GM21786 (cell line): ENCODE measurements around the gene TRIM33.
"Not testable (repeated sequence)": the region's sequence is repeated elsewhere in the genome, so short reads cannot be mapped to it uniquely, and the experiment has no call there.

ENCODE experiments used
- ATAC-seq: cut with Tn5 transposase; IDR thresholded peaks from one replicate; pipeline ENCODE4 v1.9.1; 2021; ENCODE audit not compliant: unreplicated experiment

Gene TRIM33

DNA sequence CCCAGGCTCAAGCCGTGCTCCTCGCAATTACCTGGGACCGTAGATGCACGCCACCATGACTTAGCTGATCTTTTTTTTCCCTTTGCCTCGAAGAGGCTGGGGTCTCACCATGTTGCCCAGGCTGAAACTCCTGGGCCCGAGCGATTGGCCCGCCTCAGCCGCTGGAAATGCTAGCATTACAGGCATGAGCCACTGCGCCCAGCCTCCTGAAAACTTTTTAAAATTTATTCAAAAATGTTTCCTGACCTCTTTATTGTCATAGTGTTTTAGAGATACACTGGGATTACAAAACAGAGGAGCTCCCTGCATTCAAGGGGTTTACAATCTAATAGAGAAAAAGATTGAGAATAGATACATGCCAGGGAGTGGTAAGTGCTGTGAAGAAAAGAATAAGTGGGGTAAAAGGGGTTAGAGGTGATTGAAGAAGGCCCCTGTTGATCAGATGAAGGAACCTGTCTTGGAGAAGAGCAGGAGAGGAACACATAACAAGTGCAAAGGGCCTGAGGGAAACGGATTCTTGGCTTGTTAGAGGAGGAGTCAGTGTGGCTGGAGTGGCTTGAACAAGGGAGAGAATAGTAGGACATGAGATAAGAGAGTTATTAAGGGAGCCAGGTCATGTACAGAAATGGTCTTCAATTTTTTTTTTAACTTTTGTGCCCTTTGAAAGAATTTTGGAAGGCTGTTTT is 1.7 kb upstream of the TRIM33 start:
- no peak for ATAC-seq

DNA sequence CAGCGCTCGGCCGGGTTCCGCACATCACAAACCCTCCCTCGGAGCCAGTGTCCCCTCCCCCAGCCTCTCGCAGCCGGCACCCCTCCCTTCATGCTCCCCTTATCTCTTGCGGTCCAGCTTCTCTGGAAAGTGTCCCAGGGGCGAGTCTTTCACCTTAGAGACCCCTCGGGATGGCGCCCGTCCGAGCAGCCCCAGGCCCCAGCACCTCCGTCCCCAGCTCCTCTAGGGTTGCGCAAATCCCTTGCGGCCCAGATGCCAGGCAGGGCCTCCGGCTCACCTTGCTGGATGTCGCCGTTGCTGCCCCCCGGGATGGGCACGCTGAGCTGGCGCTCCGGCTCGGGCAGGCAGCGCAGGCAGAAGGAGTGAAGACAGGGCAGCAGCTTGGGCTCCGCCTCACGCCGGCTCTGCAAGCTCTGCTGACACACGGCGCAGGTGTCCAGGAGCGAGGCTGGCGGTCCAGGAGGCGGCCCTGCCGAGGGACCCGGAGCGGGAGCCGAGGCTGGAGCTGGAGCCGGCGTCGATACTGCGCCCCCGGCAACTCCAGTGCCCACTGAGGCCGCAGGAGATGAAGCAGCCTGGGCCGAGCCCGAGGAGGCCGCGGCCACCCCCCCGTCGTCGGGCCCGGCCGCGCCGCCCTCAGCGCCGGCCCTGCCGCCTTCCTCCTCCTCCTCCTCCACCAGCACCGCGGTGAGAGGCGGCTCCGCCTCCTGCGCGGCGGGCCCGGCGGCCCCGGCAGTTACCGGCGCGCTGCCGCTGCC is 550 bp downstream of the TRIM33 start:
- peak; percentile 45 for ATAC-seq

DNA sequence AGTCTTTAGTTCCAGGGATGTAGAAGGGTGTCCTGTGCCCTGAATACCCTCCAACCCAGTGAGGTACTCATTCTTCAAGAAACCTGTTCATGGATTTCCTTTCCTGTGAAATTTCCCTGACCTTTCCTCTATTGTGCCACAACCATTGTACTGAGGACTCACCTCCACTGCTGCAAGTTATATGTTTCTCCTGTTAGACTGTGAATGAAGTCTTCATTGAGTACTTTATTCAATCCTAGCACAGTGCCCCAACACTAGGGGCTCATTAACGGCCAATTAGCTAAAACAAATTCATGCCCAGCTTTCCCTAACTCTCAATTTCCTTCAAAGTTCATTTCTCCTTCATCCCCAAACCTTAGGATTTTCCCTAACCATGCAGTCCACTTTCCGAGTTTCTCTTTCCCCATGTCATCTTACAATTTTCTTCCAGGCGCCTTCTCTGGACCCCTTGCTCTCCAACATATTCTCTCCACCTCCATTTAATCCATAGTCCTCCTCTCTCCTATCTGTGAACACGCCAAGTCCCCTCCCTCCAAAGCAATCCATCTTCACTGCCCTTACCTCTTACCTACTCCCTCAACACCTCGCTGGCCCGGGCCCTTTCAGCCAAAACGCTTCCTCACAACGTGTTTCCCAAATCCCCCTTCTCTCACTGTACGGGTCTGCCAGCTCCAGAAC is 1.3 kb downstream of the TRIM33 start:
- peak; percentile 0 for ATAC-seq

DNA sequence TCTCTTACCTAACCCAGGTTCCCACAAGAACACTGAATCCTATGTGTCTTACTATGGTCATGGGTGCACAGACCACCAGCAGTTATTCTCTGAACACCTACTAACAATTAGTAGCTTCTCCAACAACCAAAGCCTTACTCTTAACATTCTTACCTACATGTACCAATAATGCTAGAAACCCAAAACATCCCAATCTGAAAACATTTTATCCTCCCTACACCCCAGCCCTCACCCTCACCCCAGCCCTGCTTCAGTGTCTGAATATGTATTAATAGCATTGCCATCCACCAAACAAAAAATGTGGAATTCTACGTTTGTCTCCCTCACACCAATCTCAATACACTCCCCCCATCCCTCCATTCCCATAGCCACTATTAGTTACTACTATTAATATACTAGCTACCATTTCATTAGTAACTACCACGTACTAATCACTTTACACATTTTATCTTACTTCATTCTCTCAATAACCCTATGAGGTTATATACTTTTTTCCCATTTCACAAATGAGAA is 2.6 kb downstream of the TRIM33 start:
- ATAC-seq: no peak

DNA sequence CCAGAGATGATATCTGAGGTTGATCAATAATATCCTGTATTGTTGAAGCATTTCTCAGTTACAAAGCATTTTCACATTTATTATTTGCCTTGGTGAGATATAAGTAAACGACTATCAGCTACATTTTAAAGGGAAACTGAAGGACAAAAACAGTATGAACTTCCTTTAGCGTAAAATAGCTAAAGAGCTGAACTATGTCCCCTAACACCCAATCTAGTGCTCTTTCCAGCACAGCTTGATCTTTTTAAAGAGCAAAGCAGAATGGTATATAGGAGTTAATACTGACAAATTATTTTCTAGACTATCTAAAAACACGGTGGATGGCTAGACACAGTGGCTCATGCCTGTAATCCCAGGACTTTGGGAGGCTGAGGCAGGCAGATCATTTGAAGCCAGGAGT is 3.5 kb downstream of the TRIM33 start:
- no peak for ATAC-seq

DNA sequence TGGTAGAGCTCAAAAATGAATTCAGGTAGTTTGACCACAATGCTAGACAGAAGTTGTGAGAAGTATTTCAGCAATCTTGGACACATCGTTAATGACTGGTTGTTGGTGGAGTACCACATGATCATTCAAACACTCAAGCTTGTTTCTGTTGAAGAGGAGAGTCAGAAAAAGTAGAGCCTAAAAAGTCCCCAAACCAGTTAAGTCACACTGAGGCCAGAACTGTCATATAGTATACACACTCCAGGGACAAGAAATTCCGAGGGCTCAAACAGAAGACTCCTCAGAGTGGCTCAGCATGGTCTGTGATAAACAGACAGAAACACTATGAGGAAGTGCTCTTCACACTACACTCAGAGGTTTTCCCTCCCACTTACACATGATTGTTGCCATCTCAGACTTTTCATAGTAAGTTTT is 5.8 kb downstream of the TRIM33 start:
- ATAC-seq: no peak

DNA sequence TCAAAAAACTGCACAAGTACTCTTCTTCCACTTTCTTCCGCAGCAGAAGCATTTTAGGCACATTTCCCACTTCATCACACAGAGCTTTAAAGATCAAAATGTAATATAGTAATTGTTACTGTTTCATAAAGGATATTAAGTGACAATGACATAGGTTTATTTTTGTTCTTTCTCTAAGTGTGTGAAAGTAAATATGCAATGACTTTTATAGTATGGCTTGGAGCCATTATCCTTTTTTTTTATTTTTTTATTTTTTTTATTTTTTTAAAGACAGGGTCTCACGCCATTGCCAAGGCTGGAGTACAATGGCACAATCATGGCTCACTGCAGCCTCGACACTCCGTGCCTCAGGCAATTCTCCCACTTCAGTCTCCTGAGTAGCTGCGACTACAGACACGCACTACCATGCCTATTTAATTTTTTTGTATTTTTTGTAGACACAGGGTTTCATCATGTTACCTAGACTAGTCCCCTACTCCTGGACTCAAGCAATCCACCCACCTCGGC is 7.0 kb downstream of the TRIM33 start:
- ATAC-seq: no peak

DNA sequence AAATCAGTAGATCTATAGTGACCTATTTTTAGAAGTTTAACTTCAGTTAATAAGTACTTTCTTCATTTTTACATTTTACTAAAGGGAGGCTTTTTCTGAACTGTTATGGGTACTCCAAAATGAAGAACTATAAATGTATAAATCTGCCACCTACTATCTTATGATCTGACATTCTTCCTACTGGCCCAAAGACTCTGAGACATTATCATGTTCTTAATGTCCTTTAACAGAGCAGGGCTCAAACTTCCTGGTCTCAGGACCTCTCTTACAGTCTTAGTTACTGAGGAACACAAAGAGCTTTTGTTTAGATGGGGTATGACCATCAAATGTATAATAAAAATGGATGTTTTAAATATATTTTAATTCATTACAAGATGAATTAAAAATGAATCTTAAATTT is 8.9 kb downstream of the TRIM33 start:
- no peak for ATAC-seq

DNA sequence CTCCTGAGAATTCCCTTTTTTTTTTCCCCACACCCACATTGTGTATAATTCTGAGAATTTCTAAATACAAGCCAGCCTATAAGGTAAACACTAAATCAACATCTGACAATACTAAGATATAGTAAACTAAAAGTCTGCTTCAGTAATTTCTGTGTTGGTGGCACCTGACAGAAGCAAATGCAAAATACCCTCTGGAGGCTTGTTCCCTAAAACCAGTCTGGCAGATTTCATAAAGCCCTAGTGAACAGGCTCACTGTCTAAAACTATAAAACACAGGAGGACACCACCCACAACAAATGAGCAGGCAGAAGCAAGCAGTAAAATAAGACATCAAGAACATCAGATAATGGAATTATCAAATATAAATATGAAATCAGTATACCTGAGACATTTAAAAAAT is 11.5 kb downstream of the TRIM33 start:
- ATAC-seq: no peak

DNA sequence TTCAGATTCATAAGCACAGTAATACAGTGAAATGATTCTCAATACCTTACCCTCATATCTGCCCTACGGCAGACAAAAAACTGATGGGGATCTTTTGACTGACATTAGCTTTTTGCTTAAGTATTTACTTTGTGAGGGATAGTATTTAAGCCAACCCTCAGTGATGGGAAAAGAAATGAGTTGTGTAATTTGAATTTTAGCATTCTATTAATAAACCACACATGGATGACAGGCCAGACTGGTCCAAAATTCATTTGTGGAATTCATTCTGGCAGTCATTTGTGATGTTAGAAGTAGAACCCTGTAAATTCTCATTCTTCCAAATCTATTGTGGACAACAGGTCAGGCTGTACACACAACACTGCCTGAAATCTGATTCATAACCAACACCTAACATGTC is 14.9 kb downstream of the TRIM33 start:
- no peak for ATAC-seq

DNA sequence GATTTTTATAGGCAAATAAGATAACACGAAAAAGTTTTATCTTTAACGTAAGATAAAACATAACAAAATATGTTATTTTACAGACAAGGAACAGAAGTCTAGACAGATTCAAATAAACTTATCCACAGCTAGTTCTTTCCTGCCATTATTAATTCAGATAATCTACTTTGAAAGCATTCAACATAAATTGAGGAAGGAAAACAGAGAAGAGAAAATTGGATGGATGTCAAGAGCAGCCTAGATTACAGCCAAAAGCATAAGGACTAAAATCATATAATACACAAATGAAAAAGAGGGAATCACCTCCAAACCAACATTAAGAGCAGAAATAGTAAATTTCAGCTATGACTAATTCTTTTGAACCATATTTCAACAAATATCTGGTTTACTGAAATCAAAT is 15.5 kb downstream of the TRIM33 start:
- no peak for ATAC-seq

DNA sequence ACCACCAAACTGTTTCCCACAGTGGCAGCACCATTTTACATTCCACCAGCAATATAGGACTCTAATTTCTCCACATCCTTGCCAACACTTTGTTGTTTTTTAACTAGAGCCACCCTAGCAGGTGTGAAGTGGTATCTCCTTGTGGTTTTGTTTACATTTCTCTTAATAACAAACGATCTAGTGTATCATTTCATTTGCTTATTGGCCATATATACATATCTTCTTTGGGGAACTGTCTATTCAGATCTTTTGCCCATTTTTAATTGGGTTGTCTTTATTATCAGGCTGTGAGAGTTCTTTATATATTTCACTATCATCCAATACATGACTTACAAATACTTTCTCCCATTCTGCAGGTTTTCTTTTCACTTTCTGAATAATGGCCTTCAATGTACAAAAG is 18.0 kb downstream of the TRIM33 start:
- no peak for ATAC-seq

DNA sequence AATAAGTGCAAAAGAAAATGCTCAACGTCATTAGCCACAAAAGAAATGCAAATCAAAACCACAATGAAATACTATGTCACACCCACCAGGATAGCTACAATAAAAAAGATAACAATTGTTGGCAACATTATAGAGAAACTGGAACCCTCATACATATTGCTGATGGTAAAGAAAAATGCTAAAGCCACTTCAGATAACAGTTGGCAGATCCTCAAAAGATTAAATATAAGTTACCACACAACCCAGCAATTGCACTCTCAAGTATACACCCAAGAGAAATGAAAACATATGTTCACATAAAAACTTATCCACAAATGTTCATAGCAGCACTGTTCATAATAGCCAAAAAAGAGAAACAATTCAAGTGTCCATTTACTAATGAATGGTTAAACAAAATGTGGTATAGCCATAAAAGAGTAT is 20.7 kb downstream of the TRIM33 start:
- ATAC-seq: no peak

DNA sequence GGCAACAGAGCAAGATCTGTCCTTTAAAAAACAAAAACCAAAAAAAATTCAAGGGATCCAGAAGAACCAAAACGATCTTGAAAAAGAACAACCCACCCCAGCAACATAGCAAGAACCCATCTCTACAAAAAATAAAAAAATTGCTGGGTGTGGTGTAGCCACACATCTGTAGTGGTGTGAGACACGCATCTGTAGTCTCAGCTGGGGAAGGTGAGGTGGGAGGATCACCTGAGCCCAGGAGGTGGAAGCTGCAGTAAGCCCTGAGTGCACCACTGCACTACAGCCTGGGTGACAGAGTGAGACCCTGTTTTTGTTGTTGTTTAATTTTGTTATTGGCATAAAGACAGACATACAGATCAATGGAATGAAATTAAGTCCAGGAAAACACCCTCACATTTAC is 22.3 kb downstream of the TRIM33 start:
- no peak for ATAC-seq

DNA sequence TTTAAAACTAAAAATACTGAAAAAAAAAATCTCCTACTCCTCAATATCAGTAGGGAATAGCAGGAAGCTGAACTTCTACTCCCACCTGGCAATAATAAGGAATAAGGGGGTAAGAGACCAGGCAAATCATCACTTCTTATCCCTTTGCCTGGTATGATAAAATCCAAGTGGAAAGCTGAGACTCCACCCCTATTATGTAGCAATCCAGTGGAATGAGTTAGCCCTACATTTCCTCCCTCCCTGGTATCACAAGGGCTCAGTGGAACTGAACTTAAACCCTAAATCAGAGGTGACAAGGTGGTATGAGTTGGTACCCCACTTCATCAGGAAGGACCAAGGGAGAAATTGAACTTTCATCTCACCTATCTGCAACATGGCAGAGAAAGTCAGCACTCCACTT is 25.7 kb downstream of the TRIM33 start:
- ATAC-seq: no peak

DNA sequence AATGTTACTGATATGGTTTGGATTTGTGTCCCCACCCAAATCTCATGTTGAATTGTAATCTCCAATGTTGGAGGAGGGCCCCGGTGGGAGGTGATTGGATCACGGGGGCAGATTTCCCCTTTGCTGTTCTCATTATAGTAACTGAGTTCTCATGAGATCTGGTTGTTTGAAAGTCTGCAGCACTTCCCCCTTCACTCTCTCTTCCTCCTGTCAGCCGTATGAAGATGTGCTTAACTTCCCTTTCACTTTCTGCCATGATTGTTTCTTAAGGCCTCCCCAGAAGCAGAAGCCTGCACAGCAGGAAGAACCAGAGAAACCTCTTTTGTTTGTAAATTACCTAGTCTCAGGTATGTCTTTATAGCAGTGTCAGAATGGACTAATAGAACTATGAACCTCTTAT is 28.4 kb downstream of the TRIM33 start:
- ATAC-seq: peak; percentile 88

DNA sequence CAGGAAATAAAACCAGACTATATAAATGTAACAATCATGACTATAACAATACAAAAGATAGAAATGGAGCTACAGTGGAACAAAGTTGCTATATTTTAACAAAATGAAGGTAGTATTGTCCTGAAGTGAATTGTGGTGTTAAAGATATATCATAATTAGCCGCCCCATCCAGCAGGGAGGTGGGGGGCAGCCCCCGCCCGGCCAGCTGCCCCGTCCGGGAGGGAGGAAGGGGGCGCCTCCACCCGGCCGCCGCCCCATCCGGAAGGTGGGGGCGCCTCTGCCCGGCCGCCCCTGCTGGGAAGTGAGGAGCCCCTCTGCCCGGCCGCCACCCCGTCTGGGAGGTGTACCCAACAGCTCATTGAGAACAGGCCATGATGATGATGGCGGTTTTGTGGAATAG is 31.4 kb downstream of the TRIM33 start:
- not testable (repeated sequence) for ATAC-seq

DNA sequence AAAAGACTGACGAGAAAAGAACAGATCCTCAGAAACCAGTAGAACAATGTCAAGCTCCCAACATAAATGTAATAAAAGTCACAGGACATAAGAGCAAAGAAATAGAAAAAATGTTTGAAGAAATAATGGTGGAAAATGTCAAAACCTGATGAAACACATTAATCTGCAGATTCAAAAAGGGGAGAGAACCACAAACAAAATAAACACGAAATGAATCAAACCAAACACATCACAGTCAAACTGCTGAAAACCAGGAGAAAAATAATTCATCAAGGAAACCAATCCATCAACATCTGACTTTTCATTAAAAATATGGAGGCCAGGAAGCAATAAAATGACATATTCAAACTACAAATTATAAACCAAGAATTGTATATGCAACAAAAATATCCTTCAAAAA is 31.9 kb downstream of the TRIM33 start:
- ATAC-seq: no peak

DNA sequence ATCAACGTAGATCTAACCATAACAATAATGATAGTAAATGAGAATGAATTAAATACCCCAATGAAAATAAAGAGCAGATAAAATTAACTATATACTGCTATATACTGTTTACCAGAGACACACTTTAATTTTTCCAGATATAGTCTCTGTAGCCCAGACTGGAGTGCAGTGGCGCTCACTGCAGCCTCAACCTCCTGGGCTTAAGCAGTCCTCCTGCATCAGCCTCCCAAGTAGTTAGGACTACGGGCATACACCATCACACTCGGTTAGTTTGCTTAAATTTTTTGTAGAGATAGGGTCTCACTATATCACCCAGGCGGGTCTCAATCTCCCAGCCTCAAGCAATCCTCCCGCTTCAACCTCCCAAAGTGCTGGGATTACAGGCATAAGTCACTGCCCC is 37.2 kb downstream of the TRIM33 start:
- no peak for ATAC-seq

DNA sequence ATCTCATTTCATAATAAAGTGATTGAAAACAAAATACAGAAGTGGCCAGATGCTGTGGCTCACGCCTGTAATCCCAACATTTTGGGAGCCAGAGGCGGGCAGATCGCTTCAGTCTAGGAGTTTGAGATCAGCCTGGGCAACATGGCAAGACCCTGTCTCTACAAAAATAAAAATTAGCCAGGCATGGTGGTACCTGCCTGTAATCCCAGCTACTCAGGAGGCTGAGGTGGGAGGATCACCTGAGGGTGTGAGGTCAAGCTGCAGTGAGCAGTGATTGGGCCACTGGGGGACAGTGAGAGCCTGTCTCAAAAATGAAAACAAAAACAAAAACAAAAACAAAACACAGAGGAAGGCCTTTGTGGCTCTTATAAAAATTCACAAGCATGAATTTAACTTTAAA is 38.6 kb downstream of the TRIM33 start:
- no peak for ATAC-seq

DNA sequence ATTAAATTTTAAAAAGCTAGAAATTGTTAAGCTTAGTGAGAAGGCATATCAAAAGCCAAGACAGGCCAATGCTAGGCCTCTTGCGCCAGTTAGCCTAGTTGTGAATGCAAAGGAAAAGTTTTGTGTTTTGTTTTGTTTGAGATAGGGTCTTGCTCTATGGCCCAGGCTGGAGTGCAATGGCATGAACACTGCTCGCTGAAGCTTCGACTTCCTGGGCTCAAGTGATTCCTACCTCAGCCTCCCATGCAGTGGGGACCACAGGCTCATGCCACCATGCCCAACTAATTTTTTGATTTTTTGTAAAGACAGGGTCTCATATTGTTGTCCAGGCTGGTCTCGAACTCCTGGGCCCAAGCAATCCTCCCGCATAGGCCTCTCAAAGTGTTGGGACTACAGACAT is 40.3 kb downstream of the TRIM33 start:
- no peak for ATAC-seq
